HepG2 (cell line): ENCODE measurements around the gene PIM1. TPM values are rescaled to one million over a fixed set of nuclear protein-coding genes. Genes with fewer than 3 reads are reported as not detected.

Source experiments
- CREB1 ChIP-seq, 2 experiments: fragments of 450-650 bp in 1 of 2; IDR thresholded peaks; 2 replicates each; pipeline ENCODE4 v1.6.1; 2016 to 2017; ENCODE audit warnings: control low read depth in 1 of 2, mild to moderate bottlenecking in 1 of 2, missing compliant biosample characterization in 1 of 2, missing genetic modification characterization in 1 of 2
- EHMT2 ChIP-seq: fragments of 200-600 bp; sonication (generic); IDR thresholded peaks from 2 replicates; pipeline ENCODE4 v1.7.0; 2017; ENCODE audit warnings: antibody characterized with exemption, low read depth, low read length, borderline replicate concordance
- HMGXB3 ChIP-seq: sonication (generic); formaldehyde crosslinking; IDR thresholded peaks from 2 replicates; pipeline ENCODE4 v1.4.0; 2020; ENCODE audit warnings: missing genetic modification reagents, borderline replicate concordance
- HMGXB4 ChIP-seq, 2 experiments: sonication (generic) in 1 of 2; formaldehyde crosslinking in 1 of 2; IDR thresholded peaks; 2 replicates each; pipeline versions ENCODE4 v1.4.0 to v1.6.1; 2018 to 2020; ENCODE audit warnings: missing genetic modification reagents in 2 of 2, borderline replicate concordance in 1 of 2, low read depth in 1 of 2, mild to moderate bottlenecking in 1 of 2, missing biosample characterization in 1 of 2
- IRF2 ChIP-seq: IDR thresholded peaks from 2 replicates; pipeline ENCODE4 v1.6.1; 2018; ENCODE audit warnings: missing genetic modification reagents, missing compliant biosample characterization
- IRF9 ChIP-seq: sonication (generic); formaldehyde crosslinking; IDR thresholded peaks from 2 replicates; pipeline ENCODE4 v1.8.0; 2022; ENCODE audit warnings: missing genetic modification reagents, mild to moderate bottlenecking, borderline replicate concordance
- NFYB ChIP-seq: sonication (generic); formaldehyde crosslinking; IDR thresholded peaks from 2 replicates; pipeline ENCODE4 v1.4.0; 2020; ENCODE audit warnings: missing genetic modification reagents
- NR2F2 ChIP-seq: IDR thresholded peaks from 2 replicates; pipeline ENCODE4 v1.6.1; 2012; ENCODE audit warnings: low read depth, inconsistent platforms, borderline replicate concordance
- PRPF4 ChIP-seq: fragments of 200-400 bp; formaldehyde crosslinking; IDR thresholded peaks from 2 replicates; pipeline ENCODE4 v1.6.1; 2016; ENCODE audit warnings: low read length, low read depth; ENCODE audit not compliant: poor library complexity, severe bottlenecking
- RXRA ChIP-seq: sonication (generic); formaldehyde crosslinking; IDR thresholded peaks from 2 replicates; pipeline ENCODE4 v1.5.1; 2020; ENCODE audit warnings: missing genetic modification reagents
- SALL2 ChIP-seq: sonication (generic); formaldehyde crosslinking; IDR thresholded peaks from 2 replicates; pipeline ENCODE4 v1.8.1; 2023; ENCODE audit warnings: mild to moderate bottlenecking, missing genetic modification reagents, inconsistent platforms
- YEATS4 ChIP-seq: sonication (generic); formaldehyde crosslinking; IDR thresholded peaks from 2 replicates; pipeline ENCODE4 v1.4.0; 2020; ENCODE audit warnings: missing genetic modification reagents, borderline replicate concordance
- ZNF333 ChIP-seq: sonication (generic); formaldehyde crosslinking; IDR thresholded peaks from 2 replicates; pipeline ENCODE4 v1.4.0; 2020; ENCODE audit warnings: mild to moderate bottlenecking, missing genetic modification reagents, borderline replicate concordance
- ZNF629 ChIP-seq: sonication (generic); formaldehyde crosslinking; conservative IDR thresholded peaks from 2 replicates; pipeline ENCODE4 v1.5.0; 2020; ENCODE audit warnings: missing genetic modification reagents
- ZNF687 ChIP-seq: sonication (generic); formaldehyde crosslinking; IDR thresholded peaks from 2 replicates; pipeline ENCODE4 v1.5.1; 2020; ENCODE audit warnings: mild to moderate bottlenecking, missing genetic modification reagents, moderate library complexity
- polyA plus RNA-seq, 8 experiments: library from polyadenylated mRNA; depleted of rRNA in 3 of 8; stranded (reverse) in 7 of 8; unstranded in 1 of 8; fragments of >200 nt; fragmentation: Illumina TruSeq in 4 of 8; extraction: Trizol in 4 of 8; gene quantifications; 2 replicates each; pipeline versions ENCODE4 v1.2.1 to v1.2.3, GENCODE V29; 2011 to 2016; ENCODE audit warnings: low read depth in 4 of 8, missing spikeins in 1 of 8, mixed read lengths in 1 of 8; ENCODE audit not compliant: insufficient read depth in 1 of 8
- total RNA-seq, 5 experiments: library from RNA; depleted of rRNA; stranded (reverse); fragments of >200 nt; fragmentation: Illumina TruSeq; extraction: Trizol; gene quantifications; 2 replicates each; pipeline ENCODE4 v1.2.3, GENCODE V29; 2016; ENCODE audit warnings: low read depth in 1 of 5

The PIM1 gene
- total and polyA plus RNA-seq, 2 of the 13 experiments (the other 11 are each of a cell fraction or from before 2014, with no cell fraction given), result 29.4 to 117 TPM

GRCh38 chr6:37171970-37172812 is 2.2 kb downstream of the PIM1 start (continued):
- TF ChIP-seq ZNF687 (CRISPR knock-in tag) (peak; percentile 47; the same call in 1 of the 2 replicates), SALL2 (peak; percentile 88), YEATS4 (peak; percentile 70; the same call in 1 of the 2 replicates), PRPF4 (no peak), ZNF333 (CRISPR knock-in tag) (no peak), CREB1 (IDR thresholded peaks at IDR 0.05) (peak; percentile 44; the same call in 1 of the 2 replicates), CREB1 (CRISPR knock-in tag; IDR thresholded peaks at IDR 0.05) (peak; percentile 67; the same call in 1 of the 2 replicates), HMGXB4 (CRISPR knock-in tag; IDR thresholded peaks at IDR 0.05; ENCODE audit: borderline replicate concordance in 1 of 2, low read depth in 1 of 2) (peak in 1 of 2 experiments; percentile 86; a peak in 3 of 4 replicates), EHMT2 (no peak), ZNF629 (CRISPR knock-in tag) (peak; percentile 28; the same call in 1 of the 2 replicates), RXRA (CRISPR knock-in tag) (peak; percentile 77), IRF9 (0 out of 2 replicates have a peak, but pooled peaks have one; percentile 6), IRF2 (peak; percentile 72), HMGXB3 (CRISPR knock-in tag) (peak; percentile 51; the same call in 1 of the 2 replicates), NR2F2 (peak; percentile 81), NFYB (CRISPR knock-in tag) (no peak)
